Prostate gland (tissue), 2 donors: Measurements from ENCODE around the gene PAIP2B.

Experiments
- CTCF ChIP-seq, 4 experiments: fragments of 200-600 bp in 2 of 4; fragments of 450-650 bp in 2 of 4; sonication (generic) in 2 of 4; IDR thresholded peaks; 1 replicate in 3 of 4; 2 replicates in 1 of 4; pipeline ENCODE4 v1.5.1; 2016 to 2019; ENCODE audit warnings: antibody characterized with exemption in 4 of 4, mild to moderate bottlenecking in 2 of 4, moderate library complexity in 2 of 4
- POLR2A ChIP-seq: fragments of 450-650 bp; IDR thresholded peaks from one replicate; pipeline ENCODE4 v1.6.1; 2016; ENCODE audit warnings: antibody characterized with exemption, mild to moderate bottlenecking
- POLR2AphosphoS5 ChIP-seq: sonication (generic); formaldehyde crosslinking; IDR thresholded peaks from one replicate; pipeline ENCODE4 v1.6.1; 2017; ENCODE audit warnings: antibody characterized with exemption

GRCh38 chr2:71238089-71238488 is 11.2 kb upstream of the PAIP2B start:
- TF ChIP-seq POLR2A (no peak), CTCF (IDR thresholded peaks at IDR 0.05) (no peak), POLR2AphosphoS5 (no peak)
